WTC11 (cell line): ENCODE results near the gene PNMA6E.

ENCODE experiments used
- AFF4 ChIP-seq: sonication (generic); formaldehyde crosslinking; IDR thresholded peaks from 2 replicates; pipeline ENCODE4 v1.8.1; 2023; ENCODE audit warnings: mild to moderate bottlenecking, missing genetic modification reagents, borderline replicate concordance
- JAZF1 ChIP-seq: fragments of 250-450 bp; sonication (Bioruptor Pico); IDR thresholded peaks from 2 replicates; pipeline ENCODE4 v1.9.0; 2021; ENCODE audit warnings: moderate library complexity, mild to moderate bottlenecking, inconsistent platforms
- MLX ChIP-seq: sonication (generic); formaldehyde crosslinking; IDR thresholded peaks from 2 replicates; pipeline ENCODE4 v1.8.1; 2023; ENCODE audit warnings: mild to moderate bottlenecking, missing genetic modification reagents, moderate library complexity
- TCF7 ChIP-seq: sonication (generic); formaldehyde crosslinking; IDR thresholded peaks from 2 replicates; pipeline ENCODE4 v1.8.0; 2022; ENCODE audit warnings: mild to moderate bottlenecking, low read depth, missing genetic modification reagents, moderate library complexity
- TEAD4 ChIP-seq: sonication (generic); formaldehyde crosslinking; IDR thresholded peaks from 2 replicates; pipeline ENCODE4 v1.8.0; 2022; ENCODE audit warnings: mild to moderate bottlenecking, missing genetic modification reagents
- TF ChIP-seq, protein P1 (sequence below): sonication (generic); formaldehyde crosslinking; IDR thresholded peaks from 2 replicates; pipeline ENCODE4 v1.8.0; 2022; ENCODE audit warnings: mild to moderate bottlenecking, missing genetic modification reagents
- TF ChIP-seq, protein P2 (sequence below): fragments of 200-600 bp; IDR thresholded peaks from 2 replicates; pipeline ENCODE4 v1.8.0; 2022; ENCODE audit warnings: antibody characterized with exemption
- TF ChIP-seq, protein P3 (sequence below): sonication (generic); formaldehyde crosslinking; IDR thresholded peaks from 2 replicates; pipeline ENCODE4 v1.8.1; 2022; ENCODE audit warnings: low read depth, missing genetic modification reagents, borderline replicate concordance
- TF ChIP-seq, protein P4 (sequence below): sonication (generic); formaldehyde crosslinking; IDR thresholded peaks from 2 replicates; pipeline ENCODE4 v1.8.1; 2023; ENCODE audit warnings: mild to moderate bottlenecking, missing genetic modification reagents, moderate library complexity

- TF ChIP-seq, protein P1, sequence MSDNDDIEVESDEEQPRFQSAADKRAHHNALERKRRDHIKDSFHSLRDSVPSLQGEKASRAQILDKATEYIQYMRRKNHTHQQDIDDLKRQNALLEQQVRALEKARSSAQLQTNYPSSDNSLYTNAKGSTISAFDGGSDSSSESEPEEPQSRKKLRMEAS (CRISPR knock-in tag) = no peak
- no peak for TF ChIP-seq AFF4 (CRISPR knock-in tag)
- TF ChIP-seq TCF7 (CRISPR knock-in tag) = no peak
- TF ChIP-seq, protein P2, sequence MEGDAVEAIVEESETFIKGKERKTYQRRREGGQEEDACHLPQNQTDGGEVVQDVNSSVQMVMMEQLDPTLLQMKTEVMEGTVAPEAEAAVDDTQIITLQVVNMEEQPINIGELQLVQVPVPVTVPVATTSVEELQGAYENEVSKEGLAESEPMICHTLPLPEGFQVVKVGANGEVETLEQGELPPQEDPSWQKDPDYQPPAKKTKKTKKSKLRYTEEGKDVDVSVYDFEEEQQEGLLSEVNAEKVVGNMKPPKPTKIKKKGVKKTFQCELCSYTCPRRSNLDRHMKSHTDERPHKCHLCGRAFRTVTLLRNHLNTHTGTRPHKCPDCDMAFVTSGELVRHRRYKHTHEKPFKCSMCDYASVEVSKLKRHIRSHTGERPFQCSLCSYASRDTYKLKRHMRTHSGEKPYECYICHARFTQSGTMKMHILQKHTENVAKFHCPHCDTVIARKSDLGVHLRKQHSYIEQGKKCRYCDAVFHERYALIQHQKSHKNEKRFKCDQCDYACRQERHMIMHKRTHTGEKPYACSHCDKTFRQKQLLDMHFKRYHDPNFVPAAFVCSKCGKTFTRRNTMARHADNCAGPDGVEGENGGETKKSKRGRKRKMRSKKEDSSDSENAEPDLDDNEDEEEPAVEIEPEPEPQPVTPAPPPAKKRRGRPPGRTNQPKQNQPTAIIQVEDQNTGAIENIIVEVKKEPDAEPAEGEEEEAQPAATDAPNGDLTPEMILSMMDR = no peak
- TF ChIP-seq MLX (CRISPR knock-in tag) = no peak
- no peak for TF ChIP-seq TEAD4
- TF ChIP-seq, protein P3, sequence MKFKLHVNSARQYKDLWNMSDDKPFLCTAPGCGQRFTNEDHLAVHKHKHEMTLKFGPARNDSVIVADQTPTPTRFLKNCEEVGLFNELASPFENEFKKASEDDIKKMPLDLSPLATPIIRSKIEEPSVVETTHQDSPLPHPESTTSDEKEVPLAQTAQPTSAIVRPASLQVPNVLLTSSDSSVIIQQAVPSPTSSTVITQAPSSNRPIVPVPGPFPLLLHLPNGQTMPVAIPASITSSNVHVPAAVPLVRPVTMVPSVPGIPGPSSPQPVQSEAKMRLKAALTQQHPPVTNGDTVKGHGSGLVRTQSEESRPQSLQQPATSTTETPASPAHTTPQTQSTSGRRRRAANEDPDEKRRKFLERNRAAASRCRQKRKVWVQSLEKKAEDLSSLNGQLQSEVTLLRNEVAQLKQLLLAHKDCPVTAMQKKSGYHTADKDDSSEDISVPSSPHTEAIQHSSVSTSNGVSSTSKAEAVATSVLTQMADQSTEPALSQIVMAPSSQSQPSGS (CRISPR knock-in tag) = no peak
- TF ChIP-seq, protein P4, sequence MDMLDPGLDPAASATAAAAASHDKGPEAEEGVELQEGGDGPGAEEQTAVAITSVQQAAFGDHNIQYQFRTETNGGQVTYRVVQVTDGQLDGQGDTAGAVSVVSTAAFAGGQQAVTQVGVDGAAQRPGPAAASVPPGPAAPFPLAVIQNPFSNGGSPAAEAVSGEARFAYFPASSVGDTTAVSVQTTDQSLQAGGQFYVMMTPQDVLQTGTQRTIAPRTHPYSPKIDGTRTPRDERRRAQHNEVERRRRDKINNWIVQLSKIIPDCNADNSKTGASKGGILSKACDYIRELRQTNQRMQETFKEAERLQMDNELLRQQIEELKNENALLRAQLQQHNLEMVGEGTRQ (CRISPR knock-in tag) = no peak
- no peak for TF ChIP-seq JAZF1 (CRISPR knock-in tag)
Measured at GRCh38 chrX:153401133-153401764, at the start of gene PNMA6E.
